ENCODE measurements around the gene CHD9NB.

DNA sequence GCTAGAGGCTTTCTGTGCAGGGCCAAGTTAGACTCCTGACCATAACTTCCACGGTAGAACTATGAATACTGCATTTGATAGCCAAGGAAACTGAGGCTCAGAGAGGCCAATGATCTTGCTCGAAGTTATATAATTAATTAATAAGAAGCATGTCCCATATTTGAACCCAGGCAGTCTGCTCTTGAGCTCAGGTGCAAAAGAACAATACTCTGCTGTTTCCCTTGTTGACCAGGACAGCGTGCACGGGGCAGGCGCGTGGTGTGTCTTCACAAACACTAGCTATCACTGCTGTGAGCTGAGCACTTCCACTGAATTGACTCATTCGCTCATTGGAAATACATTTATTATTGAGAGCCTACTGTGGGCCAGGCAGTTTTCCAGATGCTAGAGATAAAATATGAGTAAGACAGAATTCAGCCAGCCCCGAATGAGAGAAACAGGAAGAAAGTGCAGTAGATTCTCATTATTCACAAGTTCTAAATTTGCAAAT is 3.7 kb upstream of the CHD9NB start:
- TF ChIP-seq, protein P1, sequence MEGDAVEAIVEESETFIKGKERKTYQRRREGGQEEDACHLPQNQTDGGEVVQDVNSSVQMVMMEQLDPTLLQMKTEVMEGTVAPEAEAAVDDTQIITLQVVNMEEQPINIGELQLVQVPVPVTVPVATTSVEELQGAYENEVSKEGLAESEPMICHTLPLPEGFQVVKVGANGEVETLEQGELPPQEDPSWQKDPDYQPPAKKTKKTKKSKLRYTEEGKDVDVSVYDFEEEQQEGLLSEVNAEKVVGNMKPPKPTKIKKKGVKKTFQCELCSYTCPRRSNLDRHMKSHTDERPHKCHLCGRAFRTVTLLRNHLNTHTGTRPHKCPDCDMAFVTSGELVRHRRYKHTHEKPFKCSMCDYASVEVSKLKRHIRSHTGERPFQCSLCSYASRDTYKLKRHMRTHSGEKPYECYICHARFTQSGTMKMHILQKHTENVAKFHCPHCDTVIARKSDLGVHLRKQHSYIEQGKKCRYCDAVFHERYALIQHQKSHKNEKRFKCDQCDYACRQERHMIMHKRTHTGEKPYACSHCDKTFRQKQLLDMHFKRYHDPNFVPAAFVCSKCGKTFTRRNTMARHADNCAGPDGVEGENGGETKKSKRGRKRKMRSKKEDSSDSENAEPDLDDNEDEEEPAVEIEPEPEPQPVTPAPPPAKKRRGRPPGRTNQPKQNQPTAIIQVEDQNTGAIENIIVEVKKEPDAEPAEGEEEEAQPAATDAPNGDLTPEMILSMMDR (IDR thresholded peaks at IDR 0.05): no peak
- TF ChIP-seq POLR2A (IDR thresholded peaks at IDR 0.05): no peak
